HepG2 (cell line): ENCODE results near the gene PRKN. TPM values are rescaled to one million over a fixed set of nuclear protein-coding genes. Genes with fewer than 3 reads are reported as not detected.

Experiments
- ATAC-seq: fragments of 200-7000 bp; cut with Tn5 transposase; 3 replicates; pipeline ENCODE4 v1.9.1; 2020; ENCODE audit warnings: mild to moderate bottlenecking, moderate library complexity
- BruUV-seq: library from RNA; stranded (reverse); fragments of 400-500 nt; replicated peaks from 2 replicates; lab custom pipeline; 2021; lab: Mats Ljungman, UMichigan
- CTCF ChIA-PET: fragments of 300-600 bp; formaldehyde crosslinking; extraction: SDS; loops from one replicate; lab custom pipeline; 2021; ENCODE audit warnings: low total read pairs, inconsistent platforms, low intra/inter-chr PET ratio; lab: Yijun Ruan, JAX
- POLR2A ChIA-PET: fragments of 350-600 bp; sonication (Branson Sonifier 250); formaldehyde crosslinking; loops from one replicate; lab custom pipeline; 2020; ENCODE audit warnings: antibody characterized with exemption, inconsistent platforms; lab: Yijun Ruan, JAX
- DNase-seq: peaks from one replicate; pipeline ENCODE4 v3.0.0-alpha.2; 2015; ENCODE audit warnings: low spot score
- FAIRE-seq: peaks from 3 replicates; lab custom pipeline; 2011; peaks lifted over from hg19 to GRCh38; lab: Jason Lieb, UNC
- H2AFZ ChIP-seq: one replicate; pipeline ENCODE4 v1.6.1; 2011; ENCODE audit warnings: low read length, inconsistent platforms
- H3K27ac ChIP-seq: fragments of 300-600 bp; 3 replicates; pipeline ENCODE4 v1.8.0; 2011; ENCODE audit warnings: mixed run types, mild to moderate bottlenecking, mixed read lengths, low read length, inconsistent platforms; ENCODE audit not compliant: insufficient read depth; ENCODE audit errors: extremely low read length
- H3K27me3 ChIP-seq, 2 experiments: fragments of 200-600 bp in 1 of 2; 2 replicates in 1 of 2; 3 replicates in 1 of 2; pipeline versions ENCODE4 v1.6.0 to v1.8.0; 2011; ENCODE audit warnings: low read length in 2 of 2, mild to moderate bottlenecking in 2 of 2, moderate library complexity in 2 of 2, inconsistent platforms in 1 of 2; ENCODE audit not compliant: insufficient read depth in 2 of 2, control insufficient read depth in 1 of 2
- H3K36me3 ChIP-seq, 2 experiments: fragments of 200-600 bp in 1 of 2; replicated peaks in 1 of 2; 2 replicates in 1 of 2; 3 replicates in 1 of 2; pipeline versions ENCODE4 v1.5.1 to v1.8.0; 2011; ENCODE audit warnings: low read length in 2 of 2, inconsistent platforms in 1 of 2; ENCODE audit not compliant: insufficient read depth in 2 of 2, control insufficient read depth in 1 of 2
- H3K4me1 ChIP-seq: 2 replicates; pipeline ENCODE4 v1.5.1; 2012; ENCODE audit warnings: low read length, inconsistent platforms; ENCODE audit not compliant: insufficient read depth
- H3K4me2 ChIP-seq: 2 replicates; pipeline ENCODE4 v1.6.0; 2011; ENCODE audit warnings: low read depth, low read length, inconsistent platforms
- H3K4me3 ChIP-seq, 3 experiments: fragments of 200-600 bp in 1 of 3; sonication (generic), shearing (Covaris generic) in 1 of 3; replicated peaks in 1 of 3; 2 replicates each; pipeline ENCODE4 v1.5.1; 2011 to 2016; ENCODE audit warnings: low read length in 3 of 3, inconsistent platforms in 2 of 3, low read depth in 2 of 3, mild to moderate bottlenecking in 2 of 3, control low read depth in 1 of 3, mixed read lengths in 1 of 3; ENCODE audit not compliant: insufficient read depth in 1 of 3
- H3K79me2 ChIP-seq: one replicate; pipeline ENCODE4 v1.6.1; 2011; ENCODE audit warnings: low read length, inconsistent platforms; ENCODE audit not compliant: insufficient read depth
- H3K9ac ChIP-seq: 2 replicates; pipeline ENCODE4 v1.6.0; 2011; ENCODE audit warnings: mild to moderate bottlenecking, low read depth, low read length, inconsistent platforms; ENCODE audit not compliant: insufficient read depth
- H3K9me3 ChIP-seq: 2 replicates; pipeline ENCODE4 v1.5.1; 2012; ENCODE audit warnings: mild to moderate bottlenecking, low read length
- H4K20me1 ChIP-seq: 2 replicates; pipeline ENCODE4 v1.6.0; 2011; ENCODE audit warnings: inconsistent platforms, mild to moderate bottlenecking, low read length, moderate library complexity; ENCODE audit not compliant: insufficient read depth
- DPF2 ChIP-seq: sonication (generic); formaldehyde crosslinking; IDR thresholded peaks from 2 replicates; pipeline ENCODE4 v1.4.0; 2020; ENCODE audit warnings: mild to moderate bottlenecking, low read depth, missing genetic modification reagents, borderline replicate concordance
- FOXO1 ChIP-seq: sonication (generic); formaldehyde crosslinking; IDR thresholded peaks from 2 replicates; pipeline ENCODE4 v1.4.0; 2020; ENCODE audit warnings: missing genetic modification reagents
- SALL2 ChIP-seq: sonication (generic); formaldehyde crosslinking; IDR thresholded peaks from 2 replicates; pipeline ENCODE4 v1.8.1; 2023; ENCODE audit warnings: mild to moderate bottlenecking, missing genetic modification reagents, inconsistent platforms
- ZBTB14 ChIP-seq: sonication (generic); formaldehyde crosslinking; IDR thresholded peaks from 2 replicates; pipeline ENCODE4 v1.4.0; 2020; ENCODE audit warnings: missing genetic modification reagents
- ZC3H4 ChIP-seq: sonication (generic); formaldehyde crosslinking; IDR thresholded peaks from 2 replicates; pipeline ENCODE4 v1.4.0; 2020; ENCODE audit warnings: missing genetic modification reagents, borderline replicate concordance
- ZFP90 ChIP-seq: sonication (generic); formaldehyde crosslinking; IDR thresholded peaks from 2 replicates; pipeline ENCODE4 v1.8.0; 2022; ENCODE audit warnings: missing genetic modification reagents, mild to moderate bottlenecking, inconsistent platforms, borderline replicate concordance
- WGBS: methylation state at CpG from one replicate; pipeline ENCODE4 v1.1.6; 2017; ENCODE audit warnings: low lambda C conversion rate; 5-methylcytosine and 5-hydroxymethylcytosine counted together
- in situ Hi-C: cut with HindIII; loops from 2 replicates; pipeline ENCODE4 v1.10.0; 2017; ENCODE audit warnings: low pct_unique_long_range_greater_than_20kb; ENCODE audit not compliant: extremely low pct_ligation_motif_present
- intact Hi-C: fragments of 100-400 bp; cut with micrococcal nuclease; formaldehyde crosslinking; loops from one replicate; pipeline ENCODE4 v1.10.0; 2022; ENCODE audit not compliant: unreplicated experiment
- polyA plus RNA-seq, 8 experiments: library from polyadenylated mRNA; depleted of rRNA in 3 of 8; stranded (reverse) in 7 of 8; unstranded in 1 of 8; fragments of >200 nt; fragmentation: Illumina TruSeq in 4 of 8; extraction: Trizol in 4 of 8; gene quantifications; 2 replicates each; pipeline versions ENCODE4 v1.2.1 to v1.2.3, GENCODE V29; 2011 to 2016; ENCODE audit warnings: low read depth in 4 of 8, missing spikeins in 1 of 8, mixed read lengths in 1 of 8; ENCODE audit not compliant: insufficient read depth in 1 of 8
- total RNA-seq, 5 experiments: library from RNA; depleted of rRNA; stranded (reverse); fragments of >200 nt; fragmentation: Illumina TruSeq; extraction: Trizol; gene quantifications; 2 replicates each; pipeline ENCODE4 v1.2.3, GENCODE V29; 2016; ENCODE audit warnings: low read depth in 1 of 5
- TF ChIP-seq, protein P1 (sequence below): fragments of 450-650 bp; IDR thresholded peaks from 2 replicates; pipeline ENCODE4 v1.6.1; 2017
- TF ChIP-seq, protein P2 (sequence below): sonication (generic); formaldehyde crosslinking; IDR thresholded peaks from 2 replicates; pipeline ENCODE4 v1.8.1; 2022; ENCODE audit warnings: low read depth, mild to moderate bottlenecking, missing genetic modification reagents
- TF ChIP-seq, protein P3 (sequence below): sonication (generic); formaldehyde crosslinking; IDR thresholded peaks from 2 replicates; pipeline ENCODE4 v1.4.0; 2020; ENCODE audit warnings: missing genetic modification reagents, borderline replicate concordance

PRKN gene
- total and polyA plus RNA-seq, 2 of the 13 experiments (the other 11 are each of a cell fraction or from before 2014, with no cell fraction given): 0.31 to 0.44 TPM

DNA sequence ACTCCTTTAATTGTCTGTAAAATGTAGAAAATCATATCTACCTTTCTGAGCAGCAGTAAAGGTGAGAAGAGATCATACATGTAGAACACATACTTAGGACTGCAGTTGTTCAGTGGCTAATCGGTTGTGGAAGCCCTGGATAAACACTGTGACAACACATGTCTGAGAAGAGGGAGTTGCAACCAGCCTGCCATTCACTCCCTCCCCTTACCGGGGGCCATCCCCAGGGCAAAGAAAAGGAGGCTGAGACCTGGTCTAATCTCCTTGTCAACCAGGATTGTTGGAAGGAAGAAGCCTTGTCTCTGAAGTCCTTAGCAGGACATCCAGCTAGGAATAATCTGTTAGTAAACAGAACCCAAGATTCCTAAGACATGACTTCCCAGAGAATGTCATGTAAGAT, 991.2 kb downstream of the PRKN start (continued):
- TF ChIP-seq, protein P1, sequence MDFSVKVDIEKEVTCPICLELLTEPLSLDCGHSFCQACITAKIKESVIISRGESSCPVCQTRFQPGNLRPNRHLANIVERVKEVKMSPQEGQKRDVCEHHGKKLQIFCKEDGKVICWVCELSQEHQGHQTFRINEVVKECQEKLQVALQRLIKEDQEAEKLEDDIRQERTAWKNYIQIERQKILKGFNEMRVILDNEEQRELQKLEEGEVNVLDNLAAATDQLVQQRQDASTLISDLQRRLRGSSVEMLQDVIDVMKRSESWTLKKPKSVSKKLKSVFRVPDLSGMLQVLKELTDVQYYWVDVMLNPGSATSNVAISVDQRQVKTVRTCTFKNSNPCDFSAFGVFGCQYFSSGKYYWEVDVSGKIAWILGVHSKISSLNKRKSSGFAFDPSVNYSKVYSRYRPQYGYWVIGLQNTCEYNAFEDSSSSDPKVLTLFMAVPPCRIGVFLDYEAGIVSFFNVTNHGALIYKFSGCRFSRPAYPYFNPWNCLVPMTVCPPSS: no peak

GRCh38 chr6:161732594-161732993, 995.0 kb downstream of the PRKN start:
- Histone ChIP-seq H3K36me3 (no peaks in the 10 kb centered on the region), H4K20me1 (no peaks in the 10 kb centered on the region), H3K27me3 (no peaks in the 10 kb centered on the region), H3K4me2 (no peak overlapping the region), H3K9ac (no peak overlapping the region), H2AFZ (no peak overlapping the region), H3K9me3 (no peaks in the 10 kb centered on the region), H3K79me2 (no peaks in the 10 kb centered on the region), H3K4me3 (no peak overlapping the region), H3K4me1 (no peaks in the 10 kb centered on the region), H3K27ac (no peak overlapping the region)
- 4% methylated on average over 3 of the region's 3 CpGs for WGBS
- no TSS peak for BruUV-seq
- no peak for ATAC-seq
- no peak for DNase-seq
- in situ Hi-C loops: no loop called here
- intact Hi-C loops: no loop called here
- ChIA-PET CTCF (no interaction called here), POLR2A (no interaction called here)
- FAIRE-seq: no peak
- TF ChIP-seq SALL2 (CRISPR knock-in tag) (no peak), ZFP90 (CRISPR knock-in tag) (no peak), ZC3H4 (CRISPR knock-in tag) (no peak), FOXO1 (no peak), ZBTB14 (CRISPR knock-in tag) (no peak), DPF2 (CRISPR knock-in tag) (no peak)
- TF ChIP-seq, protein P2, sequence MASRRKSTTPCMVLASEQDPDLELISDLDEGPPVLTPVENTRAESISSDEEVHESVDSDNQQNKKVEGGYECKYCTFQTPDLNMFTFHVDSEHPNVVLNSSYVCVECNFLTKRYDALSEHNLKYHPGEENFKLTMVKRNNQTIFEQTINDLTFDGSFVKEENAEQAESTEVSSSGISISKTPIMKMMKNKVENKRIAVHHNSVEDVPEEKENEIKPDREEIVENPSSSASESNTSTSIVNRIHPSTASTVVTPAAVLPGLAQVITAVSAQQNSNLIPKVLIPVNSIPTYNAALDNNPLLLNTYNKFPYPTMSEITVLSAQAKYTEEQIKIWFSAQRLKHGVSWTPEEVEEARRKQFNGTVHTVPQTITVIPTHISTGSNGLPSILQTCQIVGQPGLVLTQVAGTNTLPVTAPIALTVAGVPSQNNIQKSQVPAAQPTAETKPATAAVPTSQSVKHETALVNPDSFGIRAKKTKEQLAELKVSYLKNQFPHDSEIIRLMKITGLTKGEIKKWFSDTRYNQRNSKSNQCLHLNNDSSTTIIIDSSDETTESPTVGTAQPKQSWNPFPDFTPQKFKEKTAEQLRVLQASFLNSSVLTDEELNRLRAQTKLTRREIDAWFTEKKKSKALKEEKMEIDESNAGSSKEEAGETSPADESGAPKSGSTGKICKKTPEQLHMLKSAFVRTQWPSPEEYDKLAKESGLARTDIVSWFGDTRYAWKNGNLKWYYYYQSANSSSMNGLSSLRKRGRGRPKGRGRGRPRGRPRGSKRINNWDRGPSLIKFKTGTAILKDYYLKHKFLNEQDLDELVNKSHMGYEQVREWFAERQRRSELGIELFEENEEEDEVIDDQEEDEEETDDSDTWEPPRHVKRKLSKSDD: no peak
- TF ChIP-seq, protein P3, sequence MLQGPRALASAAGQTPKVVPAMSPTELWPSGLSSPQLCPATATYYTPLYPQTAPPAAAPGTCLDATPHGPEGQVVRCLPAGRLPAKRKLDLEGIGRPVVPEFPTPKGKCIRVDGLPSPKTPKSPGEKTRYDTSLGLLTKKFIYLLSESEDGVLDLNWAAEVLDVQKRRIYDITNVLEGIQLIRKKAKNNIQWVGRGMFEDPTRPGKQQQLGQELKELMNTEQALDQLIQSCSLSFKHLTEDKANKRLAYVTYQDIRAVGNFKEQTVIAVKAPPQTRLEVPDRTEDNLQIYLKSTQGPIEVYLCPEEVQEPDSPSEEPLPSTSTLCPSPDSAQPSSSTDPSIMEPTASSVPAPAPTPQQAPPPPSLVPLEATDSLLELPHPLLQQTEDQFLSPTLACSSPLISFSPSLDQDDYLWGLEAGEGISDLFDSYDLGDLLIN (CRISPR knock-in tag): no peak
